ENCODE measurements around the gene VAV2. TPM values are rescaled to one million over a fixed set of nuclear protein-coding genes. Genes with fewer than 3 reads are reported as not detected.
"Not testable (repeated sequence)": the region's sequence is repeated elsewhere in the genome, so short reads cannot be mapped to it uniquely, and the experiment has no call there.

VAV2 gene
- total RNA-seq, 1 experiment from 2014 or later: 30.7 TPM

GRCh38 chr9:133904346-133905090 is 87.6 kb downstream of the VAV2 start:
- no TSS peak for BruUV-seq (replicated peaks)
- no peak for DNase-seq
- Mint-ChIP-seq H3K27me3 (ENCODE audit: unreplicated experiment) (no peaks in the 10 kb centered on the region), H3K27ac (ENCODE audit: unreplicated experiment) (no peak overlapping the region), H3K36me3 (ENCODE audit: insufficient read depth, unreplicated experiment) (no peaks in the 10 kb centered on the region), H3K9me3 (ENCODE audit: low read depth, unreplicated experiment) (no peaks in the 10 kb centered on the region), H3K4me1 (ENCODE audit: low read depth, unreplicated experiment) (no peaks in the 10 kb centered on the region), H3K4me3 (ENCODE audit: low read depth, unreplicated experiment) (no peak overlapping the region)
- TF ChIP-seq CTCF (IDR thresholded peaks at IDR 0.05; ENCODE audit: unreplicated experiment): no peak
- CTCF ChIA-PET: no interaction called here
- intact Hi-C loops (cut with micrococcal nuclease; ENCODE audit: unreplicated experiment): no loop called here

GRCh38 chr9:133901184-133901835 is 90.8 kb downstream of the VAV2 start:
- Mint-ChIP-seq H3K4me3 (ENCODE audit: low read depth, unreplicated experiment) (no peak overlapping the region), H3K36me3 (ENCODE audit: insufficient read depth, unreplicated experiment) (peaks cover 5% of the 10 kb centered on the region), H3K9me3 (ENCODE audit: low read depth, unreplicated experiment) (no peaks in the 10 kb centered on the region), H3K27ac (ENCODE audit: unreplicated experiment) (no peak overlapping the region), H3K27me3 (ENCODE audit: unreplicated experiment) (no peaks in the 10 kb centered on the region), H3K4me1 (ENCODE audit: low read depth, unreplicated experiment) (no peaks in the 10 kb centered on the region)
- BruUV-seq (replicated peaks): no TSS peak
- intact Hi-C loops (cut with micrococcal nuclease; ENCODE audit: unreplicated experiment): no loop called here
- DNase-seq: no peak
- TF ChIP-seq CTCF (IDR thresholded peaks at IDR 0.05; ENCODE audit: unreplicated experiment): no peak
- CTCF ChIA-PET: no interaction called here

- TF ChIP-seq CTCF (IDR thresholded peaks at IDR 0.05; ENCODE audit: unreplicated experiment): no peak
- Mint-ChIP-seq H3K4me1 (ENCODE audit: low read depth, unreplicated experiment) (peaks cover 7% of the 10 kb centered on the region), H3K36me3 (ENCODE audit: insufficient read depth, unreplicated experiment) (peaks cover 9% of the 10 kb centered on the region), H3K4me3 (ENCODE audit: low read depth, unreplicated experiment) (no peak overlapping the region), H3K27me3 (ENCODE audit: unreplicated experiment) (no peaks in the 10 kb centered on the region), H3K27ac (ENCODE audit: unreplicated experiment) (no peak overlapping the region), H3K9me3 (ENCODE audit: low read depth, unreplicated experiment) (no peaks in the 10 kb centered on the region)
- intact Hi-C loops (cut with micrococcal nuclease; ENCODE audit: unreplicated experiment): no loop called here
- CTCF ChIA-PET: no interaction called here
- BruUV-seq (replicated peaks): no TSS peak
- DNase-seq: no peak
Observed at GRCh38 chr9:133897675-133898074, 94.4 kb downstream of the VAV2 start.

GRCh38 chr9:133896007-133896406 is 96.1 kb downstream of the VAV2 start:
- H3K4me3 Mint-ChIP-seq (ENCODE audit: low read depth, unreplicated experiment); BruUV-seq (replicated peaks); H3K27me3 Mint-ChIP-seq (ENCODE audit: unreplicated experiment); DNase-seq; H3K36me3 Mint-ChIP-seq (ENCODE audit: insufficient read depth, unreplicated experiment); H3K9me3 Mint-ChIP-seq (ENCODE audit: low read depth, unreplicated experiment); CTCF ChIA-PET; H3K27ac Mint-ChIP-seq (ENCODE audit: unreplicated experiment); intact Hi-C loops (cut with micrococcal nuclease; ENCODE audit: unreplicated experiment): not testable (repeated sequence)
- H3K4me1 Mint-ChIP-seq (ENCODE audit: low read depth, unreplicated experiment): peaks cover 13% of the 10 kb centered on the region

GRCh38 chr9:133895335-133895734 is 96.8 kb downstream of the VAV2 start:
- peaks cover 13% of the 10 kb centered on the region for H3K4me1 Mint-ChIP-seq (ENCODE audit: low read depth, unreplicated experiment)
- no TSS peak for BruUV-seq (replicated peaks)

More at GRCh38 chr9:133895335-133895734, 96.8 kb downstream of the VAV2 start:
- H3K27me3 Mint-ChIP-seq (ENCODE audit: unreplicated experiment): no peaks in the 10 kb centered on the region
- H3K36me3 Mint-ChIP-seq (ENCODE audit: insufficient read depth, unreplicated experiment): peaks cover 9% of the 10 kb centered on the region
- no peaks in the 10 kb centered on the region for H3K9me3 Mint-ChIP-seq (ENCODE audit: low read depth, unreplicated experiment)
- intact Hi-C loops (cut with micrococcal nuclease; ENCODE audit: unreplicated experiment): no loop called here
- CTCF ChIA-PET: interaction anchor here (0.7 kb wide), 1 partner anchor 92 kb away, joined by 3 read pairs; no protein-coding TSS in a partner anchor
- no peak for DNase-seq
- no peak overlapping the region for H3K4me3 Mint-ChIP-seq (ENCODE audit: low read depth, unreplicated experiment)
- no peak for TF ChIP-seq CTCF (IDR thresholded peaks at IDR 0.05; ENCODE audit: unreplicated experiment)
- H3K27ac Mint-ChIP-seq (ENCODE audit: unreplicated experiment): no peak overlapping the region

Data from Calu3 (cell line).